NCI-H774 (cell line): Measurements from ENCODE around the gene AIFM1.

Experiments
- DNase-seq: peaks from one replicate; lab custom pipeline; 2025; lab: John Stamatoyannopoulos, UW

Gene AIFM1

DNA sequence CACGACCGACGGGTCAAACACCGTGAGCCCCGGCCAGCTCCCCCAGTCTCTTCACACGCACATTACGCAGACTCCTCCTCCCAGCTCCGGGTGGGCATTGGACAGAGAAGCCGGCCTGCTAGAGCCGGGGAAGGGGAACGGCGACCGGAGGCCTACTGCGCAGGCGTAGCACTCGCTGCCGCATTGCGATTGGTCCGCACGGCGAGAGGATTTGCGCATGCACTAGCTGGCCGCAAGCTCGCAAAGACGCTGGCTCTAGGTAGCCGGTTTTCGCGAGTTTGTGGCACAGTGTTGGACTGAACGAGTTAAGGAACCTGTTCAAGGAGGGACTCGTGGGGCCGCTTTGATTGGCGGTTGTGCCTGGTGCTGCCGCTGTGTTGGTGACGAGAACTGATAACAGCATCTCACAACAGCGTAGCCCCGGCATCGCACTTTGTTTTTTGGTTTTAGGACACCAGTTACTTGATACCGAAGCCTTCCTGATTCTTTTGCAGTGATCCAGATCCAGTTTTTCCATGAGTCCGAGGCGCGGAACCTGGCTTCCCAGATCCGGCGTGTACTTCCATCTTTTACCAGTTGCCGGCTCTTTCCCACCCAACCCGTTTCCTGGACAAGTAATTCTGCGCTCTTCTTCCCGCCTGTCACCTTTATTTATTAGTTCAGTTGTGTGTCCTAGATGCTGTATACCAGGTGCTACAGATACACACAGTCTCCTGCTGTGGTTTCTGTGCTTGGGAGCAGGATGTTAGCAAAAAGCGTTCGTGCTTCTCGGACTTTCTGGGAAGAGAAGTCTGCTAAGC lies at the start of gene AIFM1:
AIFM1 (minus strand) TSS at position 139 of the 800 bp plus-strand sequence. CDS start 185 bp downstream, outside the sequence.
- DNase-seq: peak; percentile 95

DNA sequence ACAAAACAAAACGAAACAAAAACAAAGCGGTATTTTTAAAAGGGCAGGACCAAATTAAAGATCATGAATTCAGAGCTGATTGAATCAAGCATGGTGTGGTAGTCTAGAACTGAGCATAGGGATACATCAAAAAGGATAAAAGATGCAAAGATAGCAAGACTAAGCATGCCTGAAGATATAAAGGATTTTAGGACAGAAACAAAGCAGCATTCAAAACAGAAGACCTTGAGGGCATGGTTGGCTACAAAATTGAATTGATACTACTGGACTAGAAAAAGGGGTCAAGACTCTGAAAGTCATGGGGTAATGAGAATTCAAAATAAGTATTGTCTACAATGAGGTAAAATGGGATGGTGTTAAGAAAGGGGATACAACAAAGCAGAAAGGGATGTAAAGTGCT lies 47.7 kb upstream of the AIFM1 start:
- DNase-seq: no peak

DNA sequence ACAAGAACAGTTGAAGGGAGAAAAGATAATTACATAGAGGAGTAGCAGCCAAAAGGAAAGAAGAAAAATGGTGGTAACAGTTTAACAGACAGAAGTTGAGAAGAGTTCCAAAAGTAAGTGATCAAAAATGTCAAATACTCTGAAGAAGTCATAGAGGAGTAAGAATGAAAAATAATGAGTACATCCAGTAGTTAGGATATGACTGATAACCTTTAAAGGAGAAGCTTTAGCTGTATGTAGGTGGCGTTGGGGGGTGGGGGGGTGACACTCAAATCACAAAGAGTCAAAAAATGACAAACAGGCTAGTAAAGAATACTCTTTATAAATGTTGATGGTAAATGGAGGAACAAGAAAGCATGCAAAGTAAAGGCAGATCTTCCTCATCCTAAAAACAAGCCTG lies 46.7 kb upstream of the AIFM1 start:
- DNase-seq: no peak

DNA sequence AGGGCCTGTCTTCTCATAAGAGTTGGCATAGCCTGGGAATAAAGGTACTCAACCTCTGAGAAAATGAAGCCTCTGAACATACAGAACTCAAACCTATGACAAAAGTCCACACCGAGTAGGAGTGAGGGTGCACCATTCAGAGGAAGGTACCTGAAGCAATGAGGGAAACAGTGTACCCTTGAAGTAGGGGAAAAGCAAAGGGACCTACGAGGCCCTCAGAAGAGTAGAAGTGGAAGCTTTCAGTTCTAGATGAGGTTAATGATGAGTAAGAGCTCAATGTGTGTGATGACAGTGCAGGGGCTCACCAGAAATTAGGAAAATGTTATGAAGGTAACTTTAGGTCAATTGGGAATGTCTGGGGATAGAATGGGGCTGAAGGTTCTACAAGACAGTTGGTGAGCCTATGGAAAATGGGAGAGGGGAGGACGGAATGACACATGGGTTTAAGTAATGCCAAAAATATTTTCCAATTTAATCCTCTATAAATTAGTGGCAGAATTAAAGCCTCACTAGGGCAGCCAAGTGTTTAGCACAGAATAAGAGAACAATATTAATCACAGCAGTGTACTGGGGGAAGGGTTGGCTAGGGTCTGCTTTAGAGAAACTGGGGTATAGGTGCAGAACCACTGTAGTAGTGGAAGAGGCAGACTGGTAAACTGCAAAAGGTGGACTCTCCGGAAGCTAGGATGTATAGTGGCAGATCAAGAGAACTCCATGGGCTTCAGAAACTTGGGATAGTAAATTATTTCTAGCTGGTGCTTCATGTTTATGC lies 46.0 kb upstream of the AIFM1 start:
- no peak for DNase-seq

GRCh38 chrX:130204647-130205046 lies 39.0 kb upstream of the AIFM1 start:
- no peak for DNase-seq

GRCh38 chrX:130197464-130197863 lies 31.8 kb upstream of the AIFM1 start:
- DNase-seq: no peak

DNA sequence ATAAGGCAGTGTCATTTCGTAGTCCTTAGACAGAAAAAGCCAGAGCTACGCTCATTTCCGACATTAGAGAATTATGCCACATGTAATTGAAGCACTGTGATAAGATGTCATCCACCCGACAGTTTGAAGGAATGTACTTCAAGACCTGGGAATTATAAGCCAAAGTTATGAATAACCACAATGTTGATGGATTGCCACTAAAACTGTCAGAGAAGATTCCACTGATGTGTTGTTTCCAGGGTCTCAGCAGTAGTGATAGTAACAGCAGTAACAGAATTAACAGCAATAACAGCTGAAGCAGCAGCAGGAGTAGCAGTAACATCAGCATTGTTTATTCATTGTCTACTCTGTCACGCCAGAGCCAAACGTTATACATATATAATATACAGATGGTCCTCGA lies 30.8 kb upstream of the AIFM1 start:
- DNase-seq: no peak

GRCh38 chrX:130190801-130191200 lies 25.2 kb upstream of the AIFM1 start:
- DNase-seq: no peak

- no peak for DNase-seq
Measured at GRCh38 chrX:130186651-130187050, 21.0 kb upstream of the AIFM1 start.

- no peak for DNase-seq
Measured at GRCh38 chrX:130184857-130185256, 19.2 kb upstream of the AIFM1 start.

GRCh38 chrX:130184168-130184567 lies 18.5 kb upstream of the AIFM1 start:
- DNase-seq: no peak

- no peak for DNase-seq
Measured at GRCh38 chrX:130179579-130180215, 14.1 kb upstream of the AIFM1 start.

DNA sequence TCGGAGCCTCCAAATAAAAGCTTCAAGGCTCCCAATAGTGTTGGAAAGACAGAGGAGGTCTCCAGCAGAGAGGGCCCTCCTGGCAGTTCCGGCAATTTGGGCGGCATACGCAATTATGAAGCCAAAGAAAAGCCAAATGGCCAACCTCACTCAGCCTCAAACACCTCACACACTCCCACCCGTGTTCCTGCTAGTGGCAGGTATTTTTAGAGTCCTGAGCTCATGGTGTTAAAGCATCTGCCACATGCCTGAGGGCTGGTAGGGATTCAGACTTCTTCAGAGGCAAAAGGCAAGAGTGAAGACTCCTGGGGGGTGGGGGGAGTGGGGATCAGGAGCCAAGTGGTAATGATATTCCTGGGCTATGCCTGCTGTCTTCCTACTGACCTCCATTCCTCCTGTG lies 13.5 kb upstream of the AIFM1 start:
- DNase-seq: no peak

- no peak for DNase-seq
Measured at GRCh38 chrX:130176942-130177341, 11.3 kb upstream of the AIFM1 start.

- DNase-seq: no peak
Measured at GRCh38 chrX:130176354-130176776, 10.7 kb upstream of the AIFM1 start.

DNA sequence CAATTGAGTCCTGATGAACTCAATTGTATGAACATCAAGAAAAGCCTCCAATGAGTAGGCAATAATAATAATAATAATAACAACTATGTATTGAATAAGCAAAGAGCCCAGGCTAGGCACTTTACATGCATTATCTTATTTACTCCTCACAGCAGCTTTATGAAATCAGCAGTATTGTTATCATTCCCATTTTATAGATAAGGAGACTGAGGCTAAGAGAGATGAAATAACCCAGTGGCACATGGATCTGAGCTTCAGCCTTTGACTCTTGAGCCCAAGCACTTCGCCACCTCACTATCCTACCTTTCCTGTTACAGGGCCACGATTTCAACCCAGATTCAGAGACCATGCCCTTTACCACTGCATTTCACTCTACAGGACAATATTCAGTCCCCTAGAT lies 9.3 kb upstream of the AIFM1 start:
- no peak for DNase-seq

GRCh38 chrX:130174045-130174704 lies 8.5 kb upstream of the AIFM1 start:
- DNase-seq: no peak

- no peak for DNase-seq
Measured at GRCh38 chrX:130173190-130173895, 7.7 kb upstream of the AIFM1 start.

- no peak for DNase-seq
Measured at GRCh38 chrX:130172127-130172845, 6.6 kb upstream of the AIFM1 start.

- DNase-seq: peak; percentile 15
Measured at GRCh38 chrX:130171446-130172126, 5.9 kb upstream of the AIFM1 start, which contains the start of gene RAB33A. Gene RAB33A (plus strand): TSS chrX:130171962. CDS start chrX:130172063, 101 bp downstream.
